Activated CD4-positive, alpha-beta T cell treated with anti-CD3 and anti-CD28 coated beads for 36 hours (primary cell): Measurements from ENCODE around the gene FOXO1. TPM values are rescaled to one million over a fixed set of nuclear protein-coding genes. Genes with fewer than 3 reads are reported as not detected.

Experiments
- ATAC-seq: fragments of 200-7000 bp; cut with Tn5 transposase; one replicate; pipeline ENCODE4 v1.10.0; 2021; ENCODE audit warnings: mild to moderate bottlenecking, moderate library complexity
- CTCF ChIA-PET: fragments of 350-600 bp; sonication (Branson Sonifier 250); formaldehyde crosslinking; loops from one replicate; lab custom pipeline; 2021; ENCODE audit warnings: antibody characterized with exemption; lab: Charles Lee
- POLR2A ChIA-PET: fragments of 350-600 bp; sonication (Branson Sonifier 250); formaldehyde crosslinking; loops from one replicate; lab custom pipeline; 2021; ENCODE audit warnings: antibody characterized with exemption, inconsistent platforms; lab: Charles Lee
- DNase-seq: peaks from one replicate; pipeline ENCODE4 v3.0.0-alpha.2; 2020
- H3K27ac Mint-ChIP-seq: one replicate; pipeline ENCODE4 v1.8.0; 2021; ENCODE audit warnings: mixed read lengths
- H3K27me3 Mint-ChIP-seq: one replicate; pipeline ENCODE4 v1.8.0; 2021; ENCODE audit warnings: mixed read lengths
- H3K36me3 Mint-ChIP-seq: one replicate; pipeline ENCODE4 v1.8.0; 2021; ENCODE audit warnings: low read depth, mixed read lengths
- H3K4me1 Mint-ChIP-seq: one replicate; pipeline ENCODE4 v1.8.0; 2021; ENCODE audit warnings: mixed read lengths
- H3K4me3 Mint-ChIP-seq: one replicate; pipeline ENCODE4 v1.8.0; 2021; ENCODE audit warnings: mild to moderate bottlenecking, moderate library complexity, mixed read lengths
- H3K9me3 Mint-ChIP-seq: one replicate; pipeline ENCODE4 v1.8.0; 2021; ENCODE audit warnings: low read depth, mixed read lengths
- intact Hi-C, 2 experiments: fragments of 100-400 bp; cut with DNase I in 1 of 2; cut with micrococcal nuclease in 1 of 2; formaldehyde crosslinking; loops; one replicate each; pipeline versions ENCODE4 v1.14.2 to v1.15.1; 2022 to 2024; cut with DNase I, micrococcal nuclease
- total RNA-seq, 2 experiments: library from RNA; stranded (reverse); gene quantifications; one replicate each; pipeline ENCODE4 v1.2.3, GENCODE V29; 2021

Gene FOXO1
- total RNA-seq, 2 experiments from 2014 or later: 37.5 to 42.5 TPM

DNA sequence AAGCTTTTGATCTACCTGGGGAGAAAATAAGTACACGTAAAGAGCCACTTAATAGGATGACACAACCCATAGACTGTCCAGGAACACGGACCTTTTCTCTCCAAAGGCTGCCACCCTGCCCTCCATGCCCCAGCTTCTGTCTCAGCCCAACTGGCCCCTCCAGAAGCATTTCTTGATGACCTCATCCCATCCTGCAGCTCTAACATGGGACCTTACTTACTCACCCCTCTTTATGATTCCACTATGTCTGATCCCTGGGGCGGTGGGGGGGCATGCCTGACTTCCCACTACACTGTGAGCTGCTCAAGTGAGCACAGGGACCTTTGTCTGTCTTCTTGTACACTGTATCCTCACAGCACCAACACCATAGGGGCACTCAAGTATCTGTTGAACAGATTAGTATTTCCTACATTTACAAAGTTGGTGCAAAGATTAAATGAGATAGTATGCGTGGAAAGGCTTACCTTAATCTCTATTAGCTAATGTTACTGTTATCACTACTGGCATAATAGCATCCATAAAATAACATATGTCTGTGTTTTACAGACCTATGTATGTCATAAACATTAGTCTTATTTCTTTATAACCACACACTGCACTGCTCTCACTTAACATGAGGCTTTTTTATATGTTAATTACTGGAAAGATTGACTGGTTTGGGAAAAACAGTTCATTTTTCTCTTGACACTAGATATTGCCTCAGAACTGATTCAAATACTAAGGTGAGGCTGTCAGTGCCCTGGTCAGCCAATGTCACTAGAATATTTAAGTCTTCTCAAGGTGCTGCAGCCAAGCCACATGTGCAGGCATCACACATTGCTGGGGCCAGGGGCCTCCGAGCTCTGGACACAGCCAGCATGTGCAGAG lies 100.9 kb downstream of the FOXO1 start:
- ChIA-PET POLR2A (interaction anchor here (0.6 kb wide), 1 partner anchor 178 kb away, joined by 3 read pairs; no protein-coding TSS in a partner anchor), CTCF (interaction anchor here (0.8 to 1.9 kb wide), 3 partner anchors 9 to 127 kb away, joined by 4 to 5 read pairs (median 4); no protein-coding TSS in a partner anchor)
- Mint-ChIP-seq H3K27me3 (no peaks in the 10 kb centered on the region), H3K4me3 (no peak overlapping the region), H3K4me1 (peaks cover 82% of the 10 kb centered on the region), H3K27ac (peak overlapping the region; percentile 75), H3K36me3 (peaks cover 16% of the 10 kb centered on the region), H3K9me3 (no peaks in the 10 kb centered on the region)
- intact Hi-C loops: no loop called here
- DNase-seq: peak; percentile 34
- ATAC-seq: peak; percentile 46

DNA sequence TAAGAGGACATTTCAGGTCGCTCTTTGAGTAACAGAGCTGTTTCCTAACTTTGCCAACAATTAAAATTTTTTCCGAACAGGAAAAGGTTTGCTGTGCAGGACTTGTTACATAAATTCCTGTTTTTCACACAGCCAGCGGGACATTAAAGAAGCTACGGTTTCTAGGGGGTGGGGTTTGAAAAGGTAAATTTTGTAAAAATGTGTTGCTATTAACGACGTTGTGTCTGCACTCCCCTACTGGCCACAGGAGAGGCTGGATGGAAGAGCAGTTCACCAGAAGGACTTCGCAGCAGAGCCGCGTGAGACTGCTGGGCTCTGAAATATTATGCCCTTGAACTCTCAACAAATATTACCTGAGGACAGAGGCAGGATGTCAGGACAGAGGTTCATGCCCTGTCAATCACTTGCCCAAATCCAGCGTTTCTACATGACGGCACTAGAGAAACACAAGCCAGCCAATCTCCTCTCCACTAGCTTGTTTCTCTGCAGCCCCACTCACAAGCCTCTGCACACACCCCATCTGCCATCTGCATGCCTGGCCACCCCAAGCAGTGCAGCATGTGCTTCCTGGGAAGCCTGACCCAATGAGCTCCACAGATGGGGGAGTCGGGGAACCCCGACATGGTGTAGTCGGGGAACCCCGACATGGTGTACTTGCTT lies 102.0 kb downstream of the FOXO1 start:
- H3K27ac Mint-ChIP-seq: peak overlapping the region; percentile 75
- no peaks in the 10 kb centered on the region for H3K9me3 Mint-ChIP-seq
- no peaks in the 10 kb centered on the region for H3K27me3 Mint-ChIP-seq
- intact Hi-C loops: no loop called here
- ATAC-seq: peak; percentile 48
- POLR2A ChIA-PET: no interaction called here
- CTCF ChIA-PET: interaction anchor here (0.6 to 1.6 kb wide), 10 partner anchors 11 to 600 kb away, joined by 3 to 5 read pairs (median 3); no protein-coding TSS in a partner anchor
- peaks cover 26% of the 10 kb centered on the region for H3K36me3 Mint-ChIP-seq
- peak overlapping the region; percentile 6 for H3K4me3 Mint-ChIP-seq
- H3K4me1 Mint-ChIP-seq: peaks cover 84% of the 10 kb centered on the region
- peak; percentile 37 for DNase-seq

DNA sequence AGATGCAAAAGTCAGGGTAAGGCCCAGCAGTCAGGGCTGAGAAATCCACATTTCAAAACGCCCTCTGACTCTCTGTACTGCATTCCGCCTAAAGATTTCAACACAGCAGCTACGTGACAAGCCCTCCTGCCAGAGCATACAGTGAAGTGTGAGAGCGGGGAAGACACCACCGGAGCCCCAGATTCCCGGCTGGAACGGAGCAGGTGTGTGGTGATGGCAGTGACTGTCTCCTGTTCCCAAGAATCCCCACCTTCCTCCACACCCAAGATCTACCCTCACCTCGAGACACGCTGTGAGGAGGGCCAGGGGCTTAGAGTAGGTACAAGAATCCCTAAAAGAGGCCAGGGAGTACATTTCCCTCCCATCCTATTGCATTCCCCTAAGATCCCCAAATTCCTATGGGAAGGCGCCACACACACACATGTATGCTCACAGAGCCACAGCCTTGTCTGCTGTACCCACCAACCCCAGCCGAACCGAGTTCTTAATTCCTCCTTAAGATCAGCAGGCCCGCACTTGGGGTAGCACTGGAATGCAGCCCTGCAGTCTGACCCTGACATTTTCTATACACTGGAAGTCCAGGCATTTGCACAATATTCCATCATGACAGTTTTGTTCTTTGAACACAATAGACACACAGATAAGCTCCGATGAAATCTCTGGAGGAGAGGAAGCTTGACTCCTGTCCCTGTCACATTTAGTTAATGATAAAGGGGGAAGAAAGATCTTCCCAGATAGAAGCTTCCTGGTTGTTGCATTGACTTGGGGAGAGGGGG lies 102.9 kb downstream of the FOXO1 start:
- CTCF ChIA-PET: interaction anchor here (0.6 to 1.6 kb wide), 9 partner anchors 12 to 599 kb away, joined by 3 to 5 read pairs (median 3); no protein-coding TSS in a partner anchor
- H3K27me3 Mint-ChIP-seq: no peaks in the 10 kb centered on the region
- intact Hi-C loops: no loop called here
- POLR2A ChIA-PET: interaction anchor here (0.6 kb wide), 1 partner anchor 671 kb away, joined by 3 read pairs; no protein-coding TSS in a partner anchor
- no peaks in the 10 kb centered on the region for H3K9me3 Mint-ChIP-seq
- H3K4me1 Mint-ChIP-seq: peaks cover 84% of the 10 kb centered on the region
- H3K27ac Mint-ChIP-seq: peak overlapping the region; percentile 75
- H3K4me3 Mint-ChIP-seq: no peak overlapping the region
- peaks cover 31% of the 10 kb centered on the region for H3K36me3 Mint-ChIP-seq
- DNase-seq (no peak), ATAC-seq (no peak)

DNA sequence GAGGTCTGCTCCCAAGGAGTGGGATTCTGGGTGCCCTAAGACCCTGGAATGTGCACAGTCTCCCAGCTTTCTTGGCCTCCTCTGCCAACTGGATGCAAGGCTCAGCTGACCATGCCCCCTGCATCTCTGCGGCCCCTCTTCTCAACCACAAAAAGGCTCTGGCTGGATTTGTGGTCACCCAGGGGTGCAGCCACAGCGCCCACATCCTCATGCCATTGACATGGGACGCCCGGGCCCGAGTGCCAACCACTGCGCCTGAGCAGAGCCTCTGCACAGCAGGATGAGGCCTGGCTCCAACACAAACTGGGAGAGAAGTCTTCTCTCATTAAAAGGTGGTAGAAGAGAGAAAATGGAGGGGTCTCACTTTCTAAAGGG lies 103.5 kb downstream of the FOXO1 start:
- H3K4me3 Mint-ChIP-seq: no peak overlapping the region
- peak overlapping the region; percentile 75 for H3K27ac Mint-ChIP-seq
- POLR2A ChIA-PET: interaction anchor here (0.6 kb wide), 1 partner anchor 670 kb away, joined by 3 read pairs; no protein-coding TSS in a partner anchor

DNA sequence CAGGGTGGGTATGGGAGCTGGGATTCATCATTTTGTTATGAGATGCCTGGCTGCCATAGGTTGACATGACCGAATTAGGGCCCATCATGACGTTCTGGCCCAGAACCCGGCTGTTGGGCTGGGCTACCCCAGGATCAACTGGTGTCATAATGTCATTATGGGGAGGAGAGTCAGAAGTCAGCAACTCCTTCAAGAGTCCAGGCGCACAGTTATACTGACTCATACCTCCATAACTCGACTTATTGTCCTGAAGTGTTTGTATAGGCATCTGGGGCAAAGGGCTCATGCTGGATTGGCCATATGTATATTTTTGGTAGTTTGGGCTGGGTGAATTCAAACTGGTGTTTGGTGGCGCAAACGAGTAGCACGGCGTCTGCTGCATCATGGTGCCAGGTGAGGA lies 106.5 kb downstream of the FOXO1 start:
- no peak overlapping the region for H3K27ac Mint-ChIP-seq
- no peaks in the 10 kb centered on the region for H3K9me3 Mint-ChIP-seq
- ATAC-seq (no peak), DNase-seq (no peak)
- intact Hi-C loops: no loop called here
- H3K4me3 Mint-ChIP-seq: no peak overlapping the region
- H3K36me3 Mint-ChIP-seq: peaks cover 48% of the 10 kb centered on the region
- peaks cover 80% of the 10 kb centered on the region for H3K4me1 Mint-ChIP-seq
- POLR2A ChIA-PET: no interaction called here
- CTCF ChIA-PET: interaction anchor here (0.6 to 1.3 kb wide), 3 partner anchors 10 to 78 kb away, joined by 3 to 4 read pairs (median 3); no protein-coding TSS in a partner anchor
- H3K27me3 Mint-ChIP-seq: no peaks in the 10 kb centered on the region

More for the DNA sequence above, 103.5 kb downstream of the FOXO1 start:
- DNase-seq: peak; percentile 27
- CTCF ChIA-PET: interaction anchor here (1.0 to 1.2 kb wide), 2 partner anchors 9 to 16 kb away, joined by 3 to 6 read pairs; no protein-coding TSS in a partner anchor
- Mint-ChIP-seq H3K27me3 (no peaks in the 10 kb centered on the region), H3K4me1 (peaks cover 83% of the 10 kb centered on the region), H3K36me3 (peaks cover 31% of the 10 kb centered on the region), H3K9me3 (no peaks in the 10 kb centered on the region)
- intact Hi-C loops: no loop called here
- ATAC-seq: no peak

DNA sequence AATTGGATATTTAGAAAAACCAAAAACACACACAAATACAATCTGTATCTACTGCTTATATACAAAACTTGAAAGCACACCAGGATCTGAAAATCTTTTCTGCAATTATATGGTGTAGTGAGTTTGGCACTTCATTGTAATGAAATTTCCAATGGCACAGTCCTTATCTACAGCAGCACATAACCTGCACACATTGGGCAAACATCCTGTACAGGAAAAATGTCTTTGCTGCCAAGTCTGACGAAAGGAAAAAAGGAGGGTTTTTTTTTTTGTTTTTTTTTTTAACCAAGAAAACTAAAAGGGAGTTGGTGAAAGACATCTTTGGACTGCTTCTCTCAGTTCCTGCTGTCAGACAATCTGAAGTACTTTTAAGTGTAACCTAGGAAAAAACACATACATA lies 107.8 kb downstream of the FOXO1 start:
- Mint-ChIP-seq H3K27ac (peak overlapping the region; percentile 77), H3K4me3 (no peak overlapping the region), H3K4me1 (peaks cover 79% of the 10 kb centered on the region), H3K9me3 (no peaks in the 10 kb centered on the region), H3K36me3 (peaks cover 54% of the 10 kb centered on the region), H3K27me3 (no peaks in the 10 kb centered on the region)
- no peak for ATAC-seq
- ChIA-PET CTCF (interaction anchor here (0.6 to 1.8 kb wide), 5 partner anchors 9 to 338 kb away, joined by 3 to 8 read pairs (median 4); no protein-coding TSS in a partner anchor), POLR2A (no interaction called here)
- no peak for DNase-seq
- intact Hi-C loops: no loop called here

DNA sequence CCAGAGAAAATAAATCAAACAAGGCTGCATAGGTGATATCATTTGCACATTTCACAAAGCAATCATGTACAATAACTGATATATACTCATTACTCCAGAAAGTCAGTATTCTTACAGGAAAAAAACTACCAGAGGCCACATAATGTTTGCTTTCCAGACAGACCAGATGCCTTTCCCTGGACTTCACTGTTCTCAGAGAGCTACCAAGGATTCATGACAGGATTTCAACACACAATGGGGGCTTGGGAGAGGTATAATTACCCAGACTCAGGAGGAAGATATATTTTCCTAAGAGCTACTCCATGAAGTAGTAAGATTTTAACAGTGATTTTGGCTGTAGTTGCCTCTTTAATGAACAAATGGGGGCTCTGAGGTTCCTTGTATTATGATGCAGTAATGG lies 110.0 kb downstream of the FOXO1 start:
- H3K4me3 Mint-ChIP-seq: no peak overlapping the region
- ChIA-PET CTCF (interaction anchor here (1.0 to 1.7 kb wide), 3 partner anchors 10 to 126 kb away, joined by 3 to 5 read pairs (median 3); no protein-coding TSS in a partner anchor), POLR2A (no interaction called here)
- no peak for DNase-seq
- H3K4me1 Mint-ChIP-seq: peaks cover 78% of the 10 kb centered on the region
- no peak for ATAC-seq
- peaks cover 58% of the 10 kb centered on the region for H3K36me3 Mint-ChIP-seq
- no peaks in the 10 kb centered on the region for H3K9me3 Mint-ChIP-seq
- intact Hi-C loops: no loop called here
- H3K27ac Mint-ChIP-seq: peak overlapping the region; percentile 20
- no peaks in the 10 kb centered on the region for H3K27me3 Mint-ChIP-seq

DNA sequence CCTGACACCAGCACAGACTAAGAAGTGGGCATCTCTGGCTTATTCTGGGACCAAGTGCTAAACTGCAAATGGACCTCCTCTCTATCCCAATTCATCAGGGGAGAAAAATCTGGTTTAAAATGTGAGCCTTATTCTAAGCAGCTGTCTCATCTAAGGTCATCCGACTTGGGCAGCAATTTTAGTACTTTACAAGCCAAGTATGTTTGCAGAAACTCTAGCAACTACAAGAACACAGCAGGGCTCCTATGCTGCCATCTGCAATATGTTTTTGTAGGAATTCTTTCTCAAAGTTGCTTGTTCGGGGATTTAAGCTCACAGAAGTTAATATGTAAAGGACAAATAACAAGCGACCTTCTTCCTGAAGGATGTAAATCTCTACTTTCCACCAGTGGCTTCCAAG lies 113.1 kb downstream of the FOXO1 start:
- Mint-ChIP-seq H3K4me1 (peaks cover 60% of the 10 kb centered on the region), H3K27ac (peak overlapping the region; percentile 1), H3K27me3 (no peaks in the 10 kb centered on the region), H3K9me3 (no peaks in the 10 kb centered on the region), H3K36me3 (peaks cover 29% of the 10 kb centered on the region), H3K4me3 (no peak overlapping the region)
- ATAC-seq: no peak
- DNase-seq: no peak
- ChIA-PET CTCF (interaction anchor here (0.7 to 1.3 kb wide), 2 partner anchors 46 to 129 kb away, joined by 3 read pairs; no protein-coding TSS in a partner anchor), POLR2A (no interaction called here)
- intact Hi-C loops: no loop called here

DNA sequence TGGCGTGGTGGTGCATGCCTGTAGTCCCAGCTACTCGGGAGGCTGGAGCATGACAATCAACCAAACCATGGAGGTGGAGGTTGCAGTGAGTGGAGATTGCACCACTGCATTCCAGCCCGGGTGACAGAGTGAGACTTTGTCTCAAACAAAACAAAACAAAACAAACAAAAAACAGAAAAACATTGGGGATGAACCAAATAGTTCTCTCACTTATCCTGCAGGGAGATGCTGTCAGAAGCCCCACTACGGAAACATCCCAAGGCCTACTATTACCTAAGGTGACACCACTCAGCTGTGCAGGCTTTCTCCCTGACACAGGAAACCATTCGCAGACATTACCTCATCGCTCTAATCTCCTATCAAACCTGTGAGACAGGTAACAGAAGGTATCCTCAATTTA lies 113.5 kb downstream of the FOXO1 start:
- CTCF ChIA-PET: interaction anchor here (1.3 kb wide), 1 partner anchor 129 kb away, joined by 3 read pairs; no protein-coding TSS in a partner anchor
- Mint-ChIP-seq H3K9me3 (no peaks in the 10 kb centered on the region), H3K4me1 (peaks cover 60% of the 10 kb centered on the region), H3K27ac (no peak overlapping the region), H3K27me3 (no peaks in the 10 kb centered on the region), H3K36me3 (peaks cover 28% of the 10 kb centered on the region), H3K4me3 (no peak overlapping the region)
- ATAC-seq: no peak
- intact Hi-C loops: no loop called here
- POLR2A ChIA-PET: no interaction called here
- DNase-seq: no peak

DNA sequence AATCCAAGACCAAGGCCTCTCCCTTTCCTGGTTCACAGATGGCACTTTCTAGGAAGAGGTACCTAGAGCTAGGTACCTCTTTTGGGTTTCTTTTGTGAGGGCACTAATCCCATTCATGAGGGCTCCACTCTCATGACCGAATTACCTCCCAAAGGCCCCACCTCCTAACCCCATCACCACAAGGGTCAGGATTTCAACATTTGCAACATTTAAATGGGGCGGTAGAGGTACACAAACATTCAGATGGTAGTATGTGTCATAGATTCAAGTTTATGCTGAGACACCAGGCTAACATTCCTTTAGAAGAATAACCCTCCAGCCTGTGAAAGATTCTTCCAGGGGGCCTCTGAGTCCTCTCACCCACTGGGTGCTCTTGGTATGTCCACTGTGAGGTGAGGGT lies 116.3 kb downstream of the FOXO1 start:
- DNase-seq (no peak), ATAC-seq (peak; percentile 19)
- Mint-ChIP-seq H3K27ac (no peak overlapping the region), H3K27me3 (no peaks in the 10 kb centered on the region), H3K9me3 (no peaks in the 10 kb centered on the region), H3K4me1 (peaks cover 48% of the 10 kb centered on the region), H3K4me3 (no peak overlapping the region), H3K36me3 (peaks cover 12% of the 10 kb centered on the region)
- intact Hi-C loops: no loop called here
- ChIA-PET CTCF (interaction anchor here (1.3 kb wide), 1 partner anchor 14 kb away, joined by 5 read pairs; no protein-coding TSS in a partner anchor), POLR2A (no interaction called here)
